GM23248 (cell line): Measurements from ENCODE around the gene KDM6A.
"Not testable (repeated sequence)": the region's sequence is repeated elsewhere in the genome, so short reads cannot be mapped to it uniquely, and the experiment has no call there.

Experiments
- EZH2 ChIP-seq: fragments of 200-600 bp; sonication (generic); IDR thresholded peaks from 2 replicates; pipeline ENCODE4 v1.6.1; 2018; ENCODE audit warnings: antibody characterized with exemption, mild to moderate bottlenecking; ENCODE audit not compliant: insufficient read depth, poor library complexity, severe bottlenecking
- EZH2phosphoT487 ChIP-seq: fragments of 200-600 bp; sonication (generic); IDR thresholded peaks from 2 replicates; pipeline ENCODE4 v1.6.1; 2018; ENCODE audit warnings: antibody characterized with exemption, moderate library complexity, mild to moderate bottlenecking, low read depth; ENCODE audit not compliant: insufficient read depth

- TF ChIP-seq EZH2phosphoT487, EZH2: not testable (repeated sequence)
These were observed 37.5 kb downstream of the KDM6A start for GRCh38 chrX:44910508-44910907.
